Neuron (in vitro differentiated cells): Measurements from ENCODE around the gene MAP2K2.

Experiments used
- H2AFZ ChIP-seq: one replicate; pipeline ENCODE4 v1.6.1; 2013; ENCODE audit warnings: low read depth, mild to moderate bottlenecking, inconsistent platforms, low read length, moderate library complexity
- H3K27me3 ChIP-seq: one replicate; pipeline ENCODE4 v1.6.1; 2013; ENCODE audit warnings: low read length; ENCODE audit not compliant: insufficient read depth
- H3K36me3 ChIP-seq: one replicate; pipeline ENCODE4 v1.6.1; 2013; ENCODE audit warnings: low read length; ENCODE audit not compliant: insufficient read depth
- H3K4me1 ChIP-seq: one replicate; pipeline ENCODE4 v1.6.1; 2013; ENCODE audit warnings: low read length; ENCODE audit not compliant: insufficient read depth
- H3K4me3 ChIP-seq: 2 replicates; pipeline ENCODE4 v1.5.1; 2013; ENCODE audit warnings: mild to moderate bottlenecking, low read length, moderate library complexity
- H3K9me3 ChIP-seq: one replicate; pipeline ENCODE4 v1.6.1; 2013; ENCODE audit warnings: low read length

MAP2K2 gene

GRCh38 chr19:4102339-4103079 is 21.4 kb downstream of the MAP2K2 start:
- Histone ChIP-seq H3K9me3 (no peaks in the 10 kb centered on the region), H3K36me3 (peaks cover 72% of the 10 kb centered on the region)

DNA sequence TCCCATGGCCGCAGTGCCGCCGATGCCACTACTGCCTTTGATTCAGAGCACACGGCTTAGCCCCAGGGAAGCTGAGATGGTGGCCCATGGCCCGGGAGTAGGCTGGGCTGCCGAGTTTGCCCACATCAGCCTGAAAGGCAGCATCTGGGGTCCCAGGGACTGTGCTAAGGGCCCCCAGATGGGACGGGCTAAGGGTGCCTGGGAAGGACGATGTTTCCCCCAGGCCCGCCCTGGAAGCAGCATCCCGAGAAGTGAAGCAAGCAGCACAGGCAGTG is 22.5 kb downstream of the MAP2K2 start:
- no peak overlapping the region for H3K4me3 ChIP-seq
- H3K9me3 ChIP-seq = peaks cover 1% of the 10 kb centered on the region
- H3K4me1 ChIP-seq = no peaks in the 10 kb centered on the region
- no peaks in the 10 kb centered on the region for H3K27me3 ChIP-seq
- no peak overlapping the region for H2AFZ ChIP-seq
- H3K36me3 ChIP-seq = peaks cover 69% of the 10 kb centered on the region

More at GRCh38 chr19:4102339-4103079, 21.4 kb downstream of the MAP2K2 start:
- Histone ChIP-seq H3K27me3 (no peaks in the 10 kb centered on the region), H3K4me1 (no peaks in the 10 kb centered on the region), H3K4me3 (no peak overlapping the region), H2AFZ (no peak overlapping the region)

GRCh38 chr19:4100647-4101495 is 23.1 kb downstream of the MAP2K2 start:
- Histone ChIP-seq H3K36me3 (peaks cover 70% of the 10 kb centered on the region), H3K27me3 (no peaks in the 10 kb centered on the region), H3K9me3 (peaks cover 3% of the 10 kb centered on the region), H3K4me3 (no peak overlapping the region), H3K4me1 (no peaks in the 10 kb centered on the region), H2AFZ (no peak overlapping the region)

DNA sequence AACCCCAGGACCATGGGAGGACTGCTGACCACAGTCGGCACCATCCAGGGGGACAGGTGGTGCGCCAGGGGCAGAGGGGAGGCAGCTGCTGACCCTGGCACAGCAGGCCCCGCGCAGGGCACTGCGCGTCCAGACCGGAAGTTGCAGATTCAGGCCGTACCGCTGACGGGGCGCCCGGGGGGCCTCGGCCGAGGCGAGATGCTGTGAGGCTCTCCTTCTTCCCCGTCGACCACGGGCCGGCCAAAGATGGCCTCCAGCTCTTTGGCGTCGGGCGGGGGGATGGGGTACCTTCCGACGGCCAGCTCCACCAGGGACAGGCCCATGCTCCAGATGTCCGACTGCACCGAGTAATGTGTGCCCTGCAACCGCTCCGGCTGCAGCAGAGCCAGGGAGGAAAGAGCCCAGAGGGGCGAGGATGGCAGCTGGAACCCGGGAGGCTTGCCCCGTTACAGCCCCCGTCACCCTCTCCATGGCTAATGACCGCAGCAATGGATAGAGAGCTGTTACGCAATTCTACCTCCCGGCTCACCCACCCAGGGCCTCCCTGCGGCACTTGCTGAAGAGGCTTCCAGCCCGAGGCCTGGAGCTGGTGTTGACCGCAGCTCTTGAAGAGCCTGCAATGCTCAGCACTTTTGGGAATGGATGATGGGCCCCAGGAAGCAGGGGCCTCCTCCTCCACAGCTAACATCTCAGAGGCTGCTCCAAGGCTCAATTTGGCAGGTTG is 24.7 kb downstream of the MAP2K2 start:
- Histone ChIP-seq H3K9me3 (peaks cover 3% of the 10 kb centered on the region), H3K4me3 (no peak overlapping the region), H3K36me3 (peaks cover 75% of the 10 kb centered on the region), H3K4me1 (no peaks in the 10 kb centered on the region), H3K27me3 (no peaks in the 10 kb centered on the region), H2AFZ (no peak overlapping the region)

GRCh38 chr19:4098493-4098892 is 25.4 kb downstream of the MAP2K2 start:
- Histone ChIP-seq H2AFZ (no peak overlapping the region), H3K4me3 (no peak overlapping the region), H3K9me3 (peaks cover 3% of the 10 kb centered on the region), H3K4me1 (no peaks in the 10 kb centered on the region), H3K27me3 (no peaks in the 10 kb centered on the region), H3K36me3 (peaks cover 78% of the 10 kb centered on the region)

DNA sequence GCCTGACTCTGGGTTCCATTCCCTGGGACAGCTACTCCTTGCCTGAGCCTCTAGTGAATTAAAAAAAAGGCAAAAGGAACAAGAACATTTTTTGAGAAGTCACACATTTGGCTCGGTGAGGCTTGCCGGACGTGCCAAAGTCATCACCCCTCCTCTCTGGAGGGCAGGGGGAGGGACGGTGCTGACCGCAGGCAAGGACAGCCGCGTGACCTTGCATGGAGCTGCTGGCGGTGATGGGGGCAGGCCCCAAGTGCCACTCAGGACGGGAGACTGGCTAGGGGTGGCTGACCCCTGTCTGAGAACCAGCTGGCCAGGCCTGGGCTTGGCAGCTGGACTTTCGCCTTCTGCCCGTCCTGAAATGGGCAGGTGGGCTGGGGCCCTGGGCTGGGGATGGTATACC is 26.4 kb downstream of the MAP2K2 start:
- Histone ChIP-seq H3K4me1 (no peaks in the 10 kb centered on the region), H3K36me3 (peaks cover 70% of the 10 kb centered on the region), H2AFZ (no peak overlapping the region), H3K9me3 (peaks cover 3% of the 10 kb centered on the region), H3K27me3 (no peaks in the 10 kb centered on the region), H3K4me3 (no peak overlapping the region)

DNA sequence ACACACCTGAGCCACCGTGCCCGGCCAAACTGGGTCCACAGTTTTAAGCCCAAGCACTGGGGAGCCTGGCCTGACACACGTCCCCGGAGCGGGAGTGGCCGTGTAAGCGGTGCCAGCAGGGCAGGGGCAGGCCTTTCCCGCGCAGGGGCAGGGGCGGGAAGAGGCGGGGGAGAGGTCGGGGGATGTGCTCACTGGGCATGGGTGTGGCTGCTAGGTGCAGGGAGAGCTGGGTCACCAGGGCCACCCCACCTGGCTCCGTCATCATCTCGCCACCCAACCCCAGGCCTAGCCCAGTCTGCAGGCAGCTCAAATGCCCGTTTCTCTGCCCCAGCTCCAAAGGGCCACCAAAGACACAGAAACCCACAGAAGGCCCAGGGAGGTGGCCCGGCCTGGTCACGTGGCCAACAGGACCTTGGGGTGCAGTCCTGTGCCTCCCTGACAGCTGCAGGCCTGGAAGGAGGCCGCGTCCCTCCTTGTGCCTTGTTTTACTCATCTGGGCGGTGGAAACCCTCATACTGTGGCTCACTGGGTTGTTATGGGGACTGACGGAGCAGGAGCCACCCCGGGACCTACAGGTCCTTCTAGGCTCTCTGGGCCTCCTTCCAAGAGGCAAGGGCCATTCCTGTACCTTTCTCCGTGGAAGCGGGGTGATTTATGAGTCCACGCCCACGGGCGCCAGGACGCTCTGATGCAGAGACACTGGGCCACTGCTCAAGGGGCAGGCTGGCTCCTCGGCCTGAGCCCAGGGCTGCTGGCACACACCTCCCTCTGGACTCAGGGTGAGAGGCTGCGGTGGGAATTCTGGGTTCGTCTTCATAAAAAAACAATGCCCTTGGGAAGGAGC is 27.7 kb downstream of the MAP2K2 start:
- H3K4me3 ChIP-seq = no peak overlapping the region
- peaks cover 58% of the 10 kb centered on the region for H3K36me3 ChIP-seq
- H3K4me1 ChIP-seq = no peaks in the 10 kb centered on the region
- H3K9me3 ChIP-seq = peaks cover 3% of the 10 kb centered on the region
- H2AFZ ChIP-seq = no peak overlapping the region
- H3K27me3 ChIP-seq = no peaks in the 10 kb centered on the region

DNA sequence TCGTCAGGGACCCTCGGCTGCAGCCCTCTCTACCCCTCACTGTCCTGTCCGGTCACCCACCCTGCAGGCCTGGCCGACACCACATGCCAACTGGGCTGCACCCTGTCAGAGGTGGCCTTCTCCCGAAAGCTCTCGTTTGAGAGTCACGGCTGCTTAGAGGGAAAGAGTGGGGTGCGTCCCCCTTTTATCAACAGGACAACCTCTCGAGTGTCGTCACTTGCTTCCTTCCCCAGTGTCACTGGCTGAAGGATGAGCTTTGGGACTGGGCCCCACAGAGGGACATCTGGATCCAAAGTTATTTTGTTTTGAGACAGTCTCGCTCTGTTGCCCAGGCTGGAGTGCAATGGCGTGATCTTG is 28.5 kb downstream of the MAP2K2 start:
- H3K9me3 ChIP-seq = peaks cover 3% of the 10 kb centered on the region
- H2AFZ ChIP-seq = no peak overlapping the region
- H3K4me1 ChIP-seq = no peaks in the 10 kb centered on the region
- peaks cover 61% of the 10 kb centered on the region for H3K36me3 ChIP-seq
- no peaks in the 10 kb centered on the region for H3K27me3 ChIP-seq
- H3K4me3 ChIP-seq = no peak overlapping the region

GRCh38 chr19:4094761-4095487 is 29.0 kb downstream of the MAP2K2 start:
- H3K4me3 ChIP-seq = no peak overlapping the region
- H3K27me3 ChIP-seq = no peaks in the 10 kb centered on the region
- peaks cover 3% of the 10 kb centered on the region for H3K9me3 ChIP-seq
- peaks cover 63% of the 10 kb centered on the region for H3K36me3 ChIP-seq
- H3K4me1 ChIP-seq = no peaks in the 10 kb centered on the region
- no peak overlapping the region for H2AFZ ChIP-seq

GRCh38 chr19:4094291-4094690 is 29.6 kb downstream of the MAP2K2 start:
- peaks cover 64% of the 10 kb centered on the region for H3K36me3 ChIP-seq
- H3K27me3 ChIP-seq = no peaks in the 10 kb centered on the region
- peaks cover 3% of the 10 kb centered on the region for H3K9me3 ChIP-seq

GRCh38 chr19:4093643-4094175 is 30.2 kb downstream of the MAP2K2 start:
- no peaks in the 10 kb centered on the region for H3K4me1 ChIP-seq

More at GRCh38 chr19:4094291-4094690, 29.6 kb downstream of the MAP2K2 start:
- no peaks in the 10 kb centered on the region for H3K4me1 ChIP-seq
- H3K4me3 ChIP-seq = no peak overlapping the region
- no peak overlapping the region for H2AFZ ChIP-seq

More at GRCh38 chr19:4093643-4094175, 30.2 kb downstream of the MAP2K2 start:
- peaks cover 3% of the 10 kb centered on the region for H3K9me3 ChIP-seq
- H2AFZ ChIP-seq = no peak overlapping the region
- H3K36me3 ChIP-seq = peaks cover 59% of the 10 kb centered on the region
- no peak overlapping the region for H3K4me3 ChIP-seq
- H3K27me3 ChIP-seq = no peaks in the 10 kb centered on the region
